Measurements from ENCODE around the gene PGBD1. TPM values are rescaled to one million over a fixed set of nuclear protein-coding genes. Genes with fewer than 3 reads are reported as not detected.
A peak's percentile ranks its signal among the peaks of the same experiment; 100 is the strongest.

The PGBD1 gene
- total and polyA plus RNA-seq, 10 of the 15 experiments (the other 5 are each of a cell fraction or from before 2014, with no cell fraction given) = 1.9 to 4.9 (median 3.8) TPM

GRCh38 chr6:28335564-28336283 is 54.4 kb downstream of the PGBD1 start, which contains the start of gene ZSCAN31 (continued):
- TF ChIP-seq PAX5 (IDR thresholded peaks at IDR 0.05; ENCODE audit: borderline replicate concordance, low read depth, low read length) = peak; percentile 71; the same call in 1 of the 2 replicates
- no peak for TF ChIP-seq SIN3A (IDR thresholded peaks at IDR 0.05; ENCODE audit: low read depth, low read length)
- peak; percentile 63 for TF ChIP-seq CREB1 (IDR thresholded peaks at IDR 0.05; ENCODE audit: low read depth)
- TF ChIP-seq RELA (IDR thresholded peaks at IDR 0.05; ENCODE audit: borderline replicate concordance, partially characterized antibody) = no peak
- no peak for TF ChIP-seq CHD4 (IDR thresholded peaks at IDR 0.05)
- peak; percentile 91 for TF ChIP-seq IKZF1 (conservative IDR thresholded peaks at IDR 0.05)
- 0 out of 2 replicates have a peak, but pooled peaks have one; percentile 40 for TF ChIP-seq ASH2L (IDR thresholded peaks at IDR 0.05; ENCODE audit: borderline replicate concordance, low read depth)
- TF ChIP-seq RUNX3 (IDR thresholded peaks at IDR 0.05; ENCODE audit: low read length) = peak; percentile 78
- TF ChIP-seq SMARCA5 (IDR thresholded peaks at IDR 0.05) = peak; percentile 24; the same call in 1 of the 2 replicates
- TF ChIP-seq, protein P1, sequence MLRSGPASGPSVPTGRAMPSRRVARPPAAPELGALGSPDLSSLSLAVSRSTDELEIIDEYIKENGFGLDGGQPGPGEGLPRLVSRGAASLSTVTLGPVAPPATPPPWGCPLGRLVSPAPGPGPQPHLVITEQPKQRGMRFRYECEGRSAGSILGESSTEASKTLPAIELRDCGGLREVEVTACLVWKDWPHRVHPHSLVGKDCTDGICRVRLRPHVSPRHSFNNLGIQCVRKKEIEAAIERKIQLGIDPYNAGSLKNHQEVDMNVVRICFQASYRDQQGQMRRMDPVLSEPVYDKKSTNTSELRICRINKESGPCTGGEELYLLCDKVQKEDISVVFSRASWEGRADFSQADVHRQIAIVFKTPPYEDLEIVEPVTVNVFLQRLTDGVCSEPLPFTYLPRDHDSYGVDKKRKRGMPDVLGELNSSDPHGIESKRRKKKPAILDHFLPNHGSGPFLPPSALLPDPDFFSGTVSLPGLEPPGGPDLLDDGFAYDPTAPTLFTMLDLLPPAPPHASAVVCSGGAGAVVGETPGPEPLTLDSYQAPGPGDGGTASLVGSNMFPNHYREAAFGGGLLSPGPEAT (IDR thresholded peaks at IDR 0.05; ENCODE audit: low read depth) = peak; percentile 44
- no peak; the same call in none of the 2 replicates for TF ChIP-seq NR2F1 (conservative IDR thresholded peaks at IDR 0.05)
- TF ChIP-seq NFYA (IDR thresholded peaks at IDR 0.05; ENCODE audit: borderline replicate concordance, low read depth, low read length) = no peak; the same call in 1 of the 2 replicates
- no peak for TF ChIP-seq MYB (IDR thresholded peaks at IDR 0.05; ENCODE audit: borderline replicate concordance, low read depth, low read length)
- TF ChIP-seq ESRRA (IDR thresholded peaks at IDR 0.05; ENCODE audit: low read length) = no peak
- TF ChIP-seq, protein P2, sequence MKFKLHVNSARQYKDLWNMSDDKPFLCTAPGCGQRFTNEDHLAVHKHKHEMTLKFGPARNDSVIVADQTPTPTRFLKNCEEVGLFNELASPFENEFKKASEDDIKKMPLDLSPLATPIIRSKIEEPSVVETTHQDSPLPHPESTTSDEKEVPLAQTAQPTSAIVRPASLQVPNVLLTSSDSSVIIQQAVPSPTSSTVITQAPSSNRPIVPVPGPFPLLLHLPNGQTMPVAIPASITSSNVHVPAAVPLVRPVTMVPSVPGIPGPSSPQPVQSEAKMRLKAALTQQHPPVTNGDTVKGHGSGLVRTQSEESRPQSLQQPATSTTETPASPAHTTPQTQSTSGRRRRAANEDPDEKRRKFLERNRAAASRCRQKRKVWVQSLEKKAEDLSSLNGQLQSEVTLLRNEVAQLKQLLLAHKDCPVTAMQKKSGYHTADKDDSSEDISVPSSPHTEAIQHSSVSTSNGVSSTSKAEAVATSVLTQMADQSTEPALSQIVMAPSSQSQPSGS (IDR thresholded peaks at IDR 0.05; ENCODE audit: low read length) = peak; percentile 85
- TF ChIP-seq DPF2 (IDR thresholded peaks at IDR 0.05) = peak; percentile 63
- TF ChIP-seq SREBF2 (IDR thresholded peaks at IDR 0.05; ENCODE audit: low read length) = no peak
- no peak for TF ChIP-seq NR2C2 (IDR thresholded peaks at IDR 0.05; ENCODE audit: borderline replicate concordance, control insufficient read depth, insufficient read length, low read depth)
- TF ChIP-seq, protein P3, sequence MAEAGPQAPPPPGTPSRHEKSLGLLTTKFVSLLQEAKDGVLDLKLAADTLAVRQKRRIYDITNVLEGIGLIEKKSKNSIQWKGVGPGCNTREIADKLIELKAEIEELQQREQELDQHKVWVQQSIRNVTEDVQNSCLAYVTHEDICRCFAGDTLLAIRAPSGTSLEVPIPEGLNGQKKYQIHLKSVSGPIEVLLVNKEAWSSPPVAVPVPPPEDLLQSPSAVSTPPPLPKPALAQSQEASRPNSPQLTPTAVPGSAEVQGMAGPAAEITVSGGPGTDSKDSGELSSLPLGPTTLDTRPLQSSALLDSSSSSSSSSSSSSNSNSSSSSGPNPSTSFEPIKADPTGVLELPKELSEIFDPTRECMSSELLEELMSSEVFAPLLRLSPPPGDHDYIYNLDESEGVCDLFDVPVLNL (IDR thresholded peaks at IDR 0.05; ENCODE audit: low read depth, low read length) = no peak
- TF ChIP-seq PML (IDR thresholded peaks at IDR 0.05; ENCODE audit: low read length) = peak; percentile 92
- no peak for TF ChIP-seq ZNF274 (IDR thresholded peaks at IDR 0.05; ENCODE audit: insufficient read depth, insufficient read length)
- no peak for TF ChIP-seq ZNF207 (IDR thresholded peaks at IDR 0.05; ENCODE audit: borderline replicate concordance)
- TF ChIP-seq, protein P4, sequence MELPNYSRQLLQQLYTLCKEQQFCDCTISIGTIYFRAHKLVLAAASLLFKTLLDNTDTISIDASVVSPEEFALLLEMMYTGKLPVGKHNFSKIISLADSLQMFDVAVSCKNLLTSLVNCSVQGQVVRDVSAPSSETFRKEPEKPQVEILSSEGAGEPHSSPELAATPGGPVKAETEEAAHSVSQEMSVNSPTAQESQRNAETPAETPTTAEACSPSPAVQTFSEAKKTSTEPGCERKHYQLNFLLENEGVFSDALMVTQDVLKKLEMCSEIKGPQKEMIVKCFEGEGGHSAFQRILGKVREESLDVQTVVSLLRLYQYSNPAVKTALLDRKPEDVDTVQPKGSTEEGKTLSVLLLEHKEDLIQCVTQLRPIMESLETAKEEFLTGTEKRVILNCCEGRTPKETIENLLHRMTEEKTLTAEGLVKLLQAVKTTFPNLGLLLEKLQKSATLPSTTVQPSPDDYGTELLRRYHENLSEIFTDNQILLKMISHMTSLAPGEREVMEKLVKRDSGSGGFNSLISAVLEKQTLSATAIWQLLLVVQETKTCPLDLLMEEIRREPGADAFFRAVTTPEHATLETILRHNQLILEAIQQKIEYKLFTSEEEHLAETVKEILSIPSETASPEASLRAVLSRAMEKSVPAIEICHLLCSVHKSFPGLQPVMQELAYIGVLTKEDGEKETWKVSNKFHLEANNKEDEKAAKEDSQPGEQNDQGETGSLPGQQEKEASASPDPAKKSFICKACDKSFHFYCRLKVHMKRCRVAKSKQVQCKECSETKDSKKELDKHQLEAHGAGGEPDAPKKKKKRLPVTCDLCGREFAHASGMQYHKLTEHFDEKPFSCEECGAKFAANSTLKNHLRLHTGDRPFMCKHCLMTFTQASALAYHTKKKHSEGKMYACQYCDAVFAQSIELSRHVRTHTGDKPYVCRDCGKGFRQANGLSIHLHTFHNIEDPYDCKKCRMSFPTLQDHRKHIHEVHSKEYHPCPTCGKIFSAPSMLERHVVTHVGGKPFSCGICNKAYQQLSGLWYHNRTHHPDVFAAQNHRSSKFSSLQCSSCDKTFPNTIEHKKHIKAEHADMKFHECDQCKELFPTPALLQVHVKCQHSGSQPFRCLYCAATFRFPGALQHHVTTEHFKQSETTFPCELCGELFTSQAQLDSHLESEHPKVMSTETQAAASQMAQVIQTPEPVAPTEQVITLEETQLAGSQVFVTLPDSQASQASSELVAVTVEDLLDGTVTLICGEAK (IDR thresholded peaks at IDR 0.05; ENCODE audit: borderline replicate concordance) = peak; percentile 61; the same call in 1 of the 2 replicates
- TF ChIP-seq POLR2A (IDR thresholded peaks at IDR 0.05; ENCODE audit: low read depth, low read length) = peak; percentile 85
- no peak for TF ChIP-seq BRCA1 (IDR thresholded peaks at IDR 0.05; ENCODE audit: low read depth, low read length)
